Esophagus squamous epithelium (tissue), 4 donors: ENCODE results near the gene MDFIC2.

Experiments used
- POLR2A ChIP-seq, 4 donors: fragments of 450-650 bp; IDR thresholded peaks; one replicate each; pipeline ENCODE4 v1.6.1; 2017; ENCODE audit warnings: antibody characterized with exemption in 4 of 4, mild to moderate bottlenecking in 4 of 4, moderate library complexity in 3 of 4
- TF ChIP-seq, protein P1 (sequence below), 6 experiments: fragments of 450-650 bp in 4 of 6; fragments of 200-600 bp in 2 of 6; sonication (generic) in 2 of 6; IDR thresholded peaks; one replicate each; pipeline ENCODE4 v1.5.1; 2016 to 2019; ENCODE audit warnings: antibody characterized with exemption in 6 of 6, mild to moderate bottlenecking in 4 of 6, moderate library complexity in 4 of 6

DNA sequence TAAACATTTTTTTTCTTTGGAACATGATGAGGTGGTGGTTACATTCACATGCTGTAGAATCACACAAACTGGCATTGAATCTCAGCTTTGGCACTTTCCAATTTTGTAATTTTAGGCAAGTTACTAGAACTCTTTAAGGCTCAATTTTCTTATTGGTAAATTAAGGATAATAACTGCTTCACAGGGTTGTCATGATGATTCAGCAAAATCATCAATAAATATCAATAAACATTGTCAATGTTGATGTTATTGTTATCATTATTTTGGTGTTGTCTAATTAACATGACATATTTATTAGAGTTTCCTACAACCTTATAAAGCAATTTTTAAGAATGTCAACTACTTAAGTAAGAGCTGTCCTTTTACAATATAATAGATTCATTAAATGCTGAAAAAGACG, 1.6 kb downstream of the MDFIC2 start:
- TF ChIP-seq POLR2A (IDR thresholded peaks at IDR 0.05), result no peak
- TF ChIP-seq, protein P1, sequence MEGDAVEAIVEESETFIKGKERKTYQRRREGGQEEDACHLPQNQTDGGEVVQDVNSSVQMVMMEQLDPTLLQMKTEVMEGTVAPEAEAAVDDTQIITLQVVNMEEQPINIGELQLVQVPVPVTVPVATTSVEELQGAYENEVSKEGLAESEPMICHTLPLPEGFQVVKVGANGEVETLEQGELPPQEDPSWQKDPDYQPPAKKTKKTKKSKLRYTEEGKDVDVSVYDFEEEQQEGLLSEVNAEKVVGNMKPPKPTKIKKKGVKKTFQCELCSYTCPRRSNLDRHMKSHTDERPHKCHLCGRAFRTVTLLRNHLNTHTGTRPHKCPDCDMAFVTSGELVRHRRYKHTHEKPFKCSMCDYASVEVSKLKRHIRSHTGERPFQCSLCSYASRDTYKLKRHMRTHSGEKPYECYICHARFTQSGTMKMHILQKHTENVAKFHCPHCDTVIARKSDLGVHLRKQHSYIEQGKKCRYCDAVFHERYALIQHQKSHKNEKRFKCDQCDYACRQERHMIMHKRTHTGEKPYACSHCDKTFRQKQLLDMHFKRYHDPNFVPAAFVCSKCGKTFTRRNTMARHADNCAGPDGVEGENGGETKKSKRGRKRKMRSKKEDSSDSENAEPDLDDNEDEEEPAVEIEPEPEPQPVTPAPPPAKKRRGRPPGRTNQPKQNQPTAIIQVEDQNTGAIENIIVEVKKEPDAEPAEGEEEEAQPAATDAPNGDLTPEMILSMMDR (IDR thresholded peaks at IDR 0.05), result no peak
